HG03196 (cell line): ENCODE measurements around the gene KRT80.

Experiments used
- ATAC-seq: cut with Tn5 transposase; IDR thresholded peaks from one replicate; pipeline ENCODE4 v1.9.1; 2021; ENCODE audit not compliant: unreplicated experiment

KRT80 gene

DNA sequence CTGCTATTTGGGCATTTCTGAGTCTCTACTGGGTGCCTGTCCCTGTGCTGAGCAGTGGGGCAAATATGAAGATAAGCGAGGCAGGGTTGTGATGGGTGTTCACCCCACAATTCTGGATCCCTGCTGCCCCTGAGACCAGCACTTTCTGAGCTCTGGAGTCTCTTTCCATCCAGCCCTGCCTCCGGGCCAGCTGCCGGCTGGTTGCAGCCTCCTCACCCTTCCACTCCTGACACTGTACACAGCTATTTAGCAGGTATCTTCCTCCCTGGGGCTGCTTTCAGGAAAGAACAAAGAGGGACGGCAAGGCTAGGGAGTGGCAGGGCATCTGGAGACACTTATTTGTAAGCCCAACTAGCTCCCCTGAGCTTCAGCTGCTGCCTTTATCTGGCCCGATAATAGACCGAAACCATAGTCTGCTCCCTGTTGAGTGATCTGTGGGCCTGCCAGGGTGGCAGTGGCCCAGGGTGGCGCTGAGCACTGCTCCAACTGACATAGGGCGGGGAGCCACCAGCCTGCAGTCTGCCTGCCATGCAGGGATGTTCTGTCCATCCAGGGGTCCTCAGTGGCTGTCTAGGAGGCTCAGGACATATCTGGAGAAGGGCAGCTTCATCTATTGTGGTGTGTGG is 7.6 kb upstream of the KRT80 start:
- ATAC-seq: no peak

DNA sequence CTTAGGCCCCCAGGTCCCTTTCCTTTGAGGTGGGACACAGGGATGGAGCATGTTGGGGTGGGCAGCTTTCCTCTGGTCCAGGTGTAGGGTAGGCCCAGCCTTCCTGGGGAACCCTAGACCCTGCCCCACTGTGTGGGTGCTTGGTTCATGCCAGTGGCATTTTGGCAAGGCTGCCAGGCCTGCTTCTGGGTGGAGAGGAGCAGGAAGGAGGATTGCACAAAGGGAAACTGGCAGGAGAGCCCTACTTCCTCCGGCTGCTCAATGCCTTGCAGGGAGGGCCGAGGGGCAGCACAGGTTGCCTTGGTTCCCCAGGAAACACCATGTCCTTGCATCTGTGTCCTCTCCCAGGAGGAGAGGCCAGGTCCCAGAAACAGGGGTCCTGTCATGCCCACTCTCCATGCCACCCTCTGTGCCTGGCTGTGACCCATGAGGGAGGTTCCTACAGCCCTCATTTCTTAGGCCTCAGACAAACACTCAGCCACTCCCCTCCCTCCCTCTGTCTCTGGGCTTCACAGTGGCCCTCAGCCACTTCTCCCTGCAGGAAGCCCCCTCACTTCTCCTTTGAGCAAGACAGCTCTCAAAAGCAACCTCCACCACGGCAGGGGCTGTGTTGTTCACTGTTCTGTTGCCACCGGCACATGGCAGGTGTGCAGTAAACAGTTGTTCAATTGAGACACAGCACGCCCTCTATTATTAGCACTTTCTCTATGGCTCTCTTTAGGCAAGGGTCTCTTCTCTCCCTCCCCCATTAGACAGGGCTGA is 6.8 kb upstream of the KRT80 start:
- no peak for ATAC-seq

- no peak for ATAC-seq
These were observed 5.8 kb upstream of the KRT80 start for GRCh38 chr12:52197371-52198231.

DNA sequence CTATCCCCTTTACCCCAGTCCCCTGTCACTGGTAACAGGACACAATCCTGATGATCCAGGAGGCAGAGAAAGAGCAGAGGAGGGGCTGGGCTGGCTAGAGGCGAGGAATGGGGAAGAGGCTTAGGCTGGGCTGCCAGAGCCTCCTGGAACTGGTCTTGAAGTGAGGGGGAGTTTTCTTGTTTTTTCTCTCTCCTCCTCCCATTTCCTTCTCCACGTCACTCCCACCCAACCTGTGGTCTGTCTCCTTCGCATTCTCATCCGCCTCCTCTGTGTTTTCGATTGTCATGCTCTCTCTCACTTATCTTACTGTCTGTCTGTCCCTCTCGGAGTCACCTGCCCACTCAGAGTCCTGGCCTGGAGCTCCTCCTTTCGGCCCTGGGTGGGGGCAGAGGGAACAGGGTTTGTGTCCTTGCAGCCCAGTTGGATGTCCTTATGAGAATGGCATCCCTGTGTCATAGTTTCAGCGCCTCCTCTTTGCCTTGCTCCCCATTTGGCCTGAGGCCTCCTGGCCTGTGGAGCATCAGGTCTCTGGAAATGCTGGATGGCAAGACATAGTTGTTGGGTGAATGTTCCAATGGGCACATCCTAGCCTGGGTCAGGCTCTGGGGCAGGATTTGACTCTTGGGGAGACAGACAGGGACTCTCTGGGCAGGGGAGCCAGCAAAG is 3.4 kb upstream of the KRT80 start:
- no peak for ATAC-seq

DNA sequence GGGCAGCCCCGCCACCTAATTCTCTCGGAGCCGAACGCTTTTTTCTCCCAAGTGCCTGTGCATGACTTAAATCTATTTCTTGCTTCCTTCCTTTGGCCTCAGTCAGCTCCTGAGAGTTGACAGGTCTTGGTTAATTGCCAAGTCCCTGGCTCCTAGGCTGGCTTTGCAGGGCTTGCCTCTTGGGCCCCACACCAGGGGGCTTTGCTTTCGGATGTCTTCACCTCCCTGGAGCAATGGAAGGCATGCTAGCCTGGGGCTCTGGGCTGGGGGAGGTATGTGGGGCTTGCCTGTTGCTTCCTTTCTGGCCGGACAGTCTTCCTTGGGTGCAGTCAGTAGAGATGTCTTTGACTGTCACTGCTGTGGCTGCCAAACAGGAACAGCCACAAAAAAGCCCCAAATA is 2.2 kb upstream of the KRT80 start:
- no peak for ATAC-seq

DNA sequence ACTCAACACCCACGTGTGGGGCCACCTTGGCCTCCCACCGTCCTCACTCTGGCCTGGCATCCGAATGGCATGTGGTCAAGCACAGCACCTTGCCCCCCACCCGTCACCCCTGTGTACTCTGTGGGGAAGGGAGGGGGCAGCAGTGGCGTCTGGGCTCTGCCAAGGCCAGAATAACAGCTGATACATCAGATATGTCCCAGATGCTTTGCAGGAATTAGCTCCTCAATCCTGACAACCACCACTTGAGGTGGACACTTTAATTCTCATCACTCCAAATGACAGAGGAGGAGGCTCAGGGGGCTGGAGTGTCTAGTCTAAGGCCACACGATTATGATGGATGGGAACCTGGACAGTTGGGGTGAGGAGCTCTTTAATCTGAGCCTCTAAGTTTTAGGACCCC is 1.7 kb upstream of the KRT80 start:
- ATAC-seq: no peak

GRCh38 chr12:52190860-52191729 is 719 bp downstream of the KRT80 start:
- ATAC-seq: no peak

- ATAC-seq: no peak
These were observed 2.2 kb downstream of the KRT80 start for GRCh38 chr12:52189376-52190174.

- no peak for ATAC-seq
These were observed 3.2 kb downstream of the KRT80 start for GRCh38 chr12:52188658-52189057.

GRCh38 chr12:52187640-52188039 is 4.2 kb downstream of the KRT80 start:
- no peak for ATAC-seq

DNA sequence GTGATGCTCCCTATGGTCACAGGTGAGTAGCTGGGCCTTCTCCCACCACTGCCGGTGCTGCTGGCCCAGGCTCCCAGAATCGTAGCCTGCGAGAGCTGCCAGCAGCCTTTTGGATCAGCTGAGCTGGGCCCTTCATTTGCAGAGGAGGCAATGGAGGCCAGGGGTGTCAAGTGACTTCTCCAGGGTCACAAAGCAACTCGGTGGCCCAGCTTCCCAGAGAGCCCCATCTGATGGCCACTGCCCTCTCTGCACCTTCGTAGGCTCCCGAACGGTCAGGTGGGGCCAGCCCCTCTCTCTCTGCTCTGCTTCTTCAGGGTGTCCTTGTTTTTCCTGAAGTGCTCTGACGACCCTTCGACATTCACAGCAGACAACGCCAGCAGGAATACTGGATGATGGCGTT is 4.6 kb downstream of the KRT80 start:
- ATAC-seq: no peak

DNA sequence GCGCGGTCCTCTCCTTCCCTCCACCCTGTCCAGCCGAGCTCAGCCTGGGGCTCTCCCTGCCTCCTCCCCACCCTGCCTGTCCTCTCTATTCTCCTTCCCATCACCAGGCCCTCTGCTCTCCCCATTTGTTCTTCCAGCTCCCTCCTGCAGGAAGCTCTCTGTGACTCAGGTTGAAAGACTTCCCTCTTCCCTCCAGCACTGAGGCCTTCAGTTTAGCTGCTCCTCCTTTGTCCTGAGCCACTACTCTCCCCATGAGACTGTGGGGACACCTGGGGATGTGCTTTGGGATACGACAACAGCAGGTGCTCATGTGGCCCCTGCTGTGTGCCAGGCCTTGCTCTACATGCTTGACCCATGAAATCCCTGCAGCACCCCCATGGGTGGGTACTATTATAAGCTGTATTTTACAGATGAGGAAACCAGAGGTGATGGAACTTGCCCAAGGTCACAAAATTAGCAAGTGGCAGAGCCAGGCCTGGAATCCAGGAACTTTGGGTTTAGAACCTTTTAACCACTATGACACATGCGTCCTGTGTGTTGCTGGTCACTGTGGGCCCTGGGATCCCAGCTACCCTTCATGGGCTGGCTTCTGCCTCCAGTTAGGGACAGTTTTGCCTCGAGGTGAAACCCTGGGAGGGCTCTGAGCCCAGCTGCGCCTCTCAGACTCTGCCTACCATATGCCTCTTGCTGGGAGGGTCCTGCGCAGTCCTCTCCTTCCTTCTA is 5.5 kb downstream of the KRT80 start:
- no peak for ATAC-seq

- no peak for ATAC-seq
These were observed 6.3 kb downstream of the KRT80 start for GRCh38 chr12:52185400-52185967.

DNA sequence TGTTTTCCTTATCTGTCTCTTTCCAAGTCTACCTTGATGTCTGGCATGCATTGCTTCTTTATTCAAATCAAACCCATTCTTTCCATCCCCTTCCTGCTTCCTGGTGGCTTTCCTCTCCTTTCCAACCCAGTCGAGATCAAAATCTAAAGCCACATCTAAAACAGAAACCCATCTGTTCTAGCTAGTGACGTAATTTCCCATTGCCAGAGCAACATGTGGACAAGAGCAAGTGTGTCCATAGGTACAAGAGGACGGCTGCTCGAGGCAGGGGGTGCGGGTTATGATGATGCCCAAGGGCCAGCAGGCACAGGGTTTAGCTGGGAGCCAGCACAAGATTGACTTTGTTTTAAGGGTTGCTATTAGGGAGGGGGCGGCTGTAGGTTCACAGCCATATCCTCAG is 7.0 kb downstream of the KRT80 start:
- no peak for ATAC-seq

DNA sequence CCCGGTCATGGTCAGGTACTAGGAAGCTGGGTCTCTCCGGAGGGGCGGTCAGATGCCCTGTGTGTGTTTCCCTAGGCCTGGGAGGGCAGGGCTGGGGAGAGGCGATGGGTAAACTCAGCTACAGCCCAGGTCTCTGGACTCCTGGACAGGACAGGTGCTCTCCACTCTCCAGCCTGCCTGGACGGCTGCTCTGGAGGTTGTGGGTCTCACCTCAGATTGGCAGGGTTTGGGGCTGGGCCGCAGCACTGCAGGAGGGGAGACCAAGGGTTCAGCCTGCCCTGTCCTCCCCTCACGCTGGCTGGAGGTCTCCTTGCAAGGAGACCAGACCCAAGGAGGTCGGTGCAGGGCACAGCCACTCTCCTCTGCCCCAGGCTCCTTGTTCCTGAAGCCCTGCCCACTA is 7.8 kb downstream of the KRT80 start:
- ATAC-seq: no peak

DNA sequence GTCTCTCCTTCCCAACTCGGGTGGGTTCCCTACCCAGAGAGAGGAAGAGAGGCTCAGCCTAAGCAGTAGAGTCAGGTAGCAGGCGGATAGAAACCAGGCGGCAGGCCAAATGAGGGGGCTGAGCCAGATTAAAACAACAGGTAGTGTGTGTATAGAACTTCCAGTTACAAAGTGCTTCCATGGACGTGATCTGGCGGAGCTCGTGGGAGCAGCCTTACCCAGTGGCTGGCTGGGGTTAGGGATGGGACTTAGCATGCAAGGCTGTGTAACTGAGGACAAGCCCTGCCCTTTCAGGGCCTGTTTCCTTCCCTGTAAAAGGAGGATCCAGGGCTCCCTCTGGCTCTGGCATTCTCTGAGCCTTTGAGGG is 8.3 kb downstream of the KRT80 start:
- no peak for ATAC-seq

GRCh38 chr12:52182898-52183543 is 8.8 kb downstream of the KRT80 start:
- ATAC-seq: no peak

GRCh38 chr12:52182384-52182783 is 9.4 kb downstream of the KRT80 start:
- ATAC-seq: no peak
